ENCODE data around the gene TMEM88. TPM values are rescaled to one million over a fixed set of nuclear protein-coding genes. Genes with fewer than 3 reads are reported as not detected.

TMEM88 gene
- total and polyA plus RNA-seq, 2 of the 13 experiments (the other 11 are each of a cell fraction or from before 2014, with no cell fraction given), result 0.31 to 0.66 TPM

DNA sequence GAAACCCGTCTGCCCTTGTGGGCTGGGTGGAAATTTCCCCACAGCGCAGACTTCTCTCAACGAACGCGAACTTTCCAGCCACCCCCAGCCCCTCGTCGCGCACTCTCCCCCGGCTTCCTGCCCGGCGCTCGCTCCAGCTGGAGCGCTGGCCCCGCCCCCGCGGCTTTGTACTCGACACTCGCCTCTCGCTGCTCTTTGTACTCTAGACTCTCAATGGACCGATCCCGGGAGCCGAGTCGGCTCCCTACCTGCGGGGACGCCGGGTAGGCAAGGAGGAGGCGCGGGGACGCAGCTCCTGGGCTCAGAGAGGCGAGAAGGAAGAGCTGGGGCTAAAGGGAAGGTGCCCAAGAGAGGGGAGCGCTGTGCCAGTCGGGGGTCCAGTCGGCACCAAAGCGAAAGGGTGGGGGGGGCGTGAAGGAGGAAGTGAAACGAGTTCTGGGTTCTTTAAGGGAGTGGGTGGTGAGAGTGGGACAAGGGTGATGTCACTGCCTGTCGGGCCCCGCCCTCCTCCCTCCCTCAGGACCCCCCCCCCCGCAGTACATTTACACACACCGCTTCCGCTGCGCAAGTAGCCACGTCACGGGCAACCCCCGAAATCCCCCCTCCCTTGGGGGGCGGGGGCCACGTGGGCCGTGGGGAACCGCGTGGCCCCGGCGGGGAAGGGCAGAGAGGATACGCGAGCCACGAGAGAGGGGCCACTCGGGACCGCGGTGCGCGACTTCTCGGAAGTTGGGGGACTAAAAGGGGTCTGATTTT is 11.2 kb upstream of the TMEM88 start (continued):
- TF ChIP-seq, protein P1, sequence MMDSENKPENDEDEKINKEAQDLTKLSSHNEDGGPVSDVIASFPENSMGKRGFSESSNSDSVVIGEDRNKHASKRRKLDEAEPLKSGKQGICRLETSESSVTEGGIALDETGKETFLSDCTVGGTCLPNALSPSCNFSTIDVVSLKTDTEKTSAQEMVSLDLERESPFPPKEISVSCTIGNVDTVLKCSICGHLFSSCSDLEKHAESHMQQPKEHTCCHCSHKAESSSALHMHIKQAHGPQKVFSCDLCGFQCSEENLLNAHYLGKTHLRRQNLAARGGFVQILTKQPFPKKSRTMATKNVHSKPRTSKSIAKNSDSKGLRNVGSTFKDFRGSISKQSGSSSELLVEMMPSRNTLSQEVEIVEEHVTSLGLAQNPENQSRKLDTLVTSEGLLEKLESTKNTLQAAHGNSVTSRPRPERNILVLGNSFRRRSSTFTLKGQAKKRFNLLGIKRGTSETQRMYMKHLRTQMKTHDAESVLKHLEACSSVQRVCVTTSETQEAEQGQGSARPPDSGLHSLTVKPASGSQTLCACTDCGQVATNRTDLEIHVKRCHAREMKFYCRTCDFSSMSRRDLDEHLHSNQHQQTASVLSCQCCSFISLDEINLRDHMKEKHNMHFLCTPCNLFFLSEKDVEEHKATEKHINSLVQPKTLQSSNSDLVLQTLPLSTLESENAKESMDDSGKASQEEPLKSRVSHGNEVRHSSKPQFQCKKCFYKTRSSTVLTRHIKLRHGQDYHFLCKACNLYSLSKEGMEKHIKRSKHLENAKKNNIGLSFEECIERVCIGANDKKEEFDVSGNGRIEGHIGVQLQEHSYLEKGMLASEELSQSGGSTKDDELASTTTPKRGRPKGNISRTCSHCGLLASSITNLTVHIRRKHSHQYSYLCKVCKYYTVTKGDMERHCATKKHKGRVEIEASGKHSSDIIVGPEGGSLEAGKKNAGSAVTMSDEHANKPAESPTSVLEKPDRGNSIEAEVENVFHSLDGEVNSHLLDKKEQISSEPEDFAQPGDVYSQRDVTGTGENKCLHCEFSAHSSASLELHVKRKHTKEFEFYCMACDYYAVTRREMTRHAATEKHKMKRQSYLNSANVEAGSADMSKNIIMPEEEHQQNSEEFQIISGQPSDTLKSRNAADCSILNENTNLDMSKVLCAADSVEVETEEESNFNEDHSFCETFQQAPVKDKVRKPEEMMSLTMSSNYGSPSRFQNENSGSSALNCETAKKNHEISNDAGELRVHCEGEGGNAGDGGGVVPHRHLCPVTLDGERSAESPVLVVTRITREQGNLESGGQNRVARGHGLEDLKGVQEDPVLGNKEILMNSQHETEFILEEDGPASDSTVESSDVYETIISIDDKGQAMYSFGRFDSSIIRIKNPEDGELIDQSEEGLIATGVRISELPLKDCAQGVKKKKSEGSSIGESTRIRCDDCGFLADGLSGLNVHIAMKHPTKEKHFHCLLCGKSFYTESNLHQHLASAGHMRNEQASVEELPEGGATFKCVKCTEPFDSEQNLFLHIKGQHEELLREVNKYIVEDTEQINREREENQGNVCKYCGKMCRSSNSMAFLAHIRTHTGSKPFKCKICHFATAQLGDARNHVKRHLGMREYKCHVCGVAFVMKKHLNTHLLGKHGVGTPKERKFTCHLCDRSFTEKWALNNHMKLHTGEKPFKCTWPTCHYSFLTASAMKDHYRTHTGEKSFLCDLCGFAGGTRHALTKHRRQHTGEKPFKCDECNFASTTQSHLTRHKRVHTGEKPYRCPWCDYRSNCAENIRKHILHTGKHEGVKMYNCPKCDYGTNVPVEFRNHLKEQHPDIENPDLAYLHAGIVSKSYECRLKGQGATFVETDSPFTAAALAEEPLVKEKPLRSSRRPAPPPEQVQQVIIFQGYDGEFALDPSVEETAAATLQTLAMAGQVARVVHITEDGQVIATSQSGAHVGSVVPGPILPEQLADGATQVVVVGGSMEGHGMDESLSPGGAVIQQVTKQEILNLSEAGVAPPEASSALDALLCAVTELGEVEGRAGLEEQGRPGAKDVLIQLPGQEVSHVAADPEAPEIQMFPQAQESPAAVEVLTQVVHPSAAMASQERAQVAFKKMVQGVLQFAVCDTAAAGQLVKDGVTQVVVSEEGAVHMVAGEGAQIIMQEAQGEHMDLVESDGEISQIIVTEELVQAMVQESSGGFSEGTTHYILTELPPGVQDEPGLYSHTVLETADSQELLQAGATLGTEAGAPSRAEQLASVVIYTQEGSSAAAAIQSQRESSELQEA (CRISPR knock-in tag; IDR thresholded peaks at IDR 0.05; ENCODE audit: not compliant biosample characterization), result peak; percentile 55
- TF ChIP-seq MEF2D (CRISPR knock-in tag; IDR thresholded peaks at IDR 0.05), result 0 out of 2 replicates have a peak, but pooled peaks have one; percentile 33
- TF ChIP-seq ZNF569 (CRISPR knock-in tag; IDR thresholded peaks at IDR 0.05; ENCODE audit: borderline replicate concordance), result no peak
- no peak for TF ChIP-seq ZNF383 (CRISPR knock-in tag; IDR thresholded peaks at IDR 0.05; ENCODE audit: borderline replicate concordance)
- no peak for TF ChIP-seq TOE1 (CRISPR knock-in tag; IDR thresholded peaks at IDR 0.05)
- no peak for TF ChIP-seq ZNF431 (CRISPR knock-in tag; IDR thresholded peaks at IDR 0.05; ENCODE audit: borderline replicate concordance, low read depth)
- TF ChIP-seq ERF (CRISPR knock-in tag; IDR thresholded peaks at IDR 0.05), result no peak
- 0 out of 2 replicates have a peak, but pooled peaks have one; percentile 52 for TF ChIP-seq ZNF234 (CRISPR knock-in tag; conservative IDR thresholded peaks at IDR 0.05)

Data from HepG2 (cell line).